ENCODE results near the gene USP13.
A peak's percentile ranks its signal among the peaks of the same experiment; 100 is the strongest.

USP13 gene

DNA sequence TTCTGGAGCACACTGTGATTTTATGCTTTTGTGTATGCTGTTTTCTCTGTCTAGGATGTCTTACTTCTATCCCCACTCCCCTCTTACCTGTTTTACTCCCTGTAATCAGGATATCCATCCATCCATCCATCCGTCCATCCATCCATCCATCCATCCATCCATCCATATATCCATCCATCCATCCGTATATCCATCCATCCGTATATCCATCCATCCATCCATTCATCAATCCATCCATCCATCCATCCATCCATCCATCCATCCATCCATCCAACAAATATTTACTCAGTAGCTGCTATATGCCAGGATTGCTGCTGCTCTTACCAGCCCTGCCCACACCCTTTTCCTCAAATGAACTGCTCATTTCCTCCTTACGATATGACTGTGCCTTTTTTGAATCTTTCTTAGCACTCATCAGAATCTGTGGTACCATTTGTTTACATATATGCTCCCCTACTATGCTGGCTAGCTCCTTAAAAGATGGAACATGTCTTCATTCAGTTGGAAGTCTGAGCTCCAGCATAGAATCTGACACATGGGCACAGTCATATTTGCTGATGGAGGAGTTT is 35.2 kb downstream of the USP13 start:
- Mint-ChIP-seq H3K27me3 (no peaks in the 10 kb centered on the region), H3K4me1 (no peaks in the 10 kb centered on the region), H3K36me3 (ENCODE audit: insufficient read depth) (peaks cover 6% of the 10 kb centered on the region), H3K27ac (ENCODE audit: low read depth) (no peak overlapping the region), H3K9me3 (no peaks in the 10 kb centered on the region), H3K4me3 (no peak overlapping the region)
- DNase-seq (ENCODE audit: low spot score in 2 of 2) (no peak), ATAC-seq (replicated peaks; ENCODE audit: extremely low read depth, poor library complexity, severe bottlenecking) (no peak)

DNA sequence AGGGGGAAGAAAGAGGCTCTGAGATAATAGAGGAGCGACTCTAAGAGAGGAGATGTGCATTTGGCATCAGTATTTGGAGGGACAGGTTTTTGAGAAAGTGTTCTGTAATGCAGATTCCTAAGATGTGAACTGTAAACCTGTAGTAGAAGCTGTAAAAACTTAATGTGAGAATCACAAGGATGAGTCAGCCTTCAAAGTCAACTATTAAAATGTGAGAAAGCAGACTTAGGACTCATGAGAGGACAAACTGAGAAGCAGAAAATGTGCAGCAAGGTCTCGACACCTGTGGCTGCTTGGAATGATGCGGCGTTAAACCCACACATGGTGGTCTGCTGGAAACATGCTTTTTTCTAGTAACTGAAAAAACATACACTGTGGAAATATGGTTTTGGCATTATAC is 36.0 kb downstream of the USP13 start:
- Mint-ChIP-seq H3K27me3 (no peaks in the 10 kb centered on the region), H3K36me3 (ENCODE audit: insufficient read depth) (peaks cover 6% of the 10 kb centered on the region), H3K9me3 (no peaks in the 10 kb centered on the region), H3K4me3 (no peak overlapping the region), H3K4me1 (no peaks in the 10 kb centered on the region), H3K27ac (ENCODE audit: low read depth) (no peak overlapping the region)
- DNase-seq (ENCODE audit: low spot score in 2 of 2) = no peak
- no peak for ATAC-seq (replicated peaks; ENCODE audit: extremely low read depth, poor library complexity, severe bottlenecking)

DNA sequence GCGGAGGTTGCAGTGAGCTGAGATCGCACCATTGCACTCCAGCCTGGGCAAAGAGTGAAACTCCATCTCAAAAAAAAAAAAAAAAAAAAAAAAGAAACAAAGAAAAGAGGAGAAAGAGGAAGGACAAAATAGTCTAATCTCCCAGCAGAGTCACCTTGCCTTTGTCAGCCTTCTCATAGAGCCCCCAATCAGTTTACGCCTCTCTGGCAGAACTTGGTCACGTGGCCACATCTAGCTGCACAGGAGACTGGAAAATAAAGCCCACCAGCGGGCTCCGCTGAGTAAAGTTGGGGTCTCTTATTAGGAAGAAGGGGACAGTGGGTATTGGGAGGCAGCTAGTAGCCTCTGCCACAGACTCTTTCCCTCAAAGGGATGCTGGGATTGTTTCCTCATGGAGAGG is 41.9 kb downstream of the USP13 start:
- no peak overlapping the region for H3K27ac Mint-ChIP-seq (ENCODE audit: low read depth)
- no peak for ATAC-seq (replicated peaks; ENCODE audit: extremely low read depth, poor library complexity, severe bottlenecking)

DNA sequence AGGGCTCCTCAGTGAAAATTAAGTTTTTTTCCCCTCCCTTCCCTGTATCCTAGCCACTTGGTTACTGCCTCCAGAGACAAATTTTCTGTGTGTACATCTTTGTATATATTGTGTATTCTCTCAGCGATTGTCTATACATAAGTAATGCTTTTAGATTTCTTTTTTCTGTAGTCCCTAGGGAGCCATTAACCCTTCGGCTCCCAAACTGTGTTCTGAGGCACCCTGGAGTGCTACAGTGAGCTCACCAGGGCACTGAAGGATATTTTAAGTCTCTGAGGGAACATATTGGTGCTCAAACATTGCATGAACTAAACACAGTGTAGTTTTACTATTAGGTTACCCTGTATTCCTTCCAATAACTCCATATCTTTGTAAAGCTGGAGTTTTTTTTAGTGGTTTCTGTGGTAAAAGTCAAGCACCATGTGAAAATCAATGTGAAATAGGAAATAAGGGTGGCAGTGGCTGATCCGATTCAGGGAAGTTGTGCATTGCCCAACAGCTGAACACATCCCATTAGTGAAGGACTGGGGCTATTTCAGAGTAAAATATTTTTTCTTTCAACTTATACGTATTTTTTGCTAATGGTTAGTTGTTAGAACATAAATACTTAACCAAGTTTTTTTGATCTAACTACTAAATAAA is 43.0 kb downstream of the USP13 start:
- DNase-seq (ENCODE audit: low spot score in 2 of 2) = no peak
- Mint-ChIP-seq H3K4me1 (no peaks in the 10 kb centered on the region), H3K9me3 (no peaks in the 10 kb centered on the region), H3K4me3 (no peak overlapping the region), H3K27ac (ENCODE audit: low read depth) (no peak overlapping the region), H3K27me3 (no peaks in the 10 kb centered on the region), H3K36me3 (ENCODE audit: insufficient read depth) (peaks cover 6% of the 10 kb centered on the region)
- no peak for ATAC-seq (replicated peaks; ENCODE audit: extremely low read depth, poor library complexity, severe bottlenecking)

More for the DNA sequence above, 41.9 kb downstream of the USP13 start:
- DNase-seq (ENCODE audit: low spot score in 2 of 2) = no peak
- H3K4me3 Mint-ChIP-seq = no peak overlapping the region
- no peaks in the 10 kb centered on the region for H3K27me3 Mint-ChIP-seq
- peaks cover 4% of the 10 kb centered on the region for H3K36me3 Mint-ChIP-seq (ENCODE audit: insufficient read depth)
- H3K4me1 Mint-ChIP-seq = no peaks in the 10 kb centered on the region
- H3K9me3 Mint-ChIP-seq = no peaks in the 10 kb centered on the region

DNA sequence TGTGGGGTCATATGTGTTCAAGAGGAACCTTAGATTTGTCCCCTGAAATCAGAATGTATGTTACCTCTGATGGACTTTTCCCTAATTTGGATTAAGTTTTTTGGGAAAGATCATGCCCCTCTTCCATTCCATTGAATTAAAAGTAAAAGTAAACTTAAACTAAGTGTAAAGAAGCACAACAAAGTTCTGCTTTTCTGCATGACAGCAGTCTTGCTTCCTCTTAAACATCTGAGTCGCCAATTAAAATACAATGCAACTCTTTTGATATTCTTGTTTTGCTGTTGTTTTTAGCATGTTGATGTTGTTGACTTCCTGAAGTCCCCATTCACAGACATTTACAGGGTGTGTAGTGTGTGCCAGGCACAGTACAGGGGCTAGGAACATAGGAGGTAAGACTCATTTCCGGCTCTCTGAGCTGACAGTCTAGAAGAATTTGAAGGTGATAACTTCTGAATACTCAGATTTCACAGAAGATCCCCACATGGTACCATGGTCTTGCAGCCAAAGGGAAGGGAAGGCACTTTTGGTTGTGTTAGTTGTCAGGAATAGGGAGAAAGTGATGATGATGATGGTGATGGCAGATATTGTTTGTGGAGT is 45.0 kb downstream of the USP13 start:
- H3K4me1 Mint-ChIP-seq = peaks cover 4% of the 10 kb centered on the region
- ATAC-seq (replicated peaks; ENCODE audit: extremely low read depth, poor library complexity, severe bottlenecking) = no peak

DNA sequence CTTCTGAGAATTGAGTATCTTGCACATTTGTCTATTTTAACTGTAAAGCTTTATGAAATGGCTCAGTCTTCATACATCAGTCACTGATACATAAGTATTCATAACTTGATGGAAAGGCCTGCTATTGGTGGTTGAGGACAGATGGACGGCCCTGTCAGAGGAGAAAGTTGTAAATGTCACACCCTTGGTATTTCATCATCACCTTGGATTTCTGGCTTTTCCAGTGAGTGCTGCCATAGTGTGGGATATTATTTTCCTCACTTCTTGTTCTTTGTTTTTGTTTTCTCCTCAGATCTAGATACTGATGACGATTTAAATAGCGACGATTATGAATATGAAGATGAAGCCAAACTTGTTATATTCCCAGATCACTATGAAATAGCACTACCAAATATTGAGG is 47.9 kb downstream of the USP13 start:
- Mint-ChIP-seq H3K36me3 (ENCODE audit: insufficient read depth) (peaks cover 8% of the 10 kb centered on the region), H3K27ac (ENCODE audit: low read depth) (no peak overlapping the region), H3K9me3 (no peaks in the 10 kb centered on the region), H3K4me3 (no peak overlapping the region), H3K4me1 (peaks cover 4% of the 10 kb centered on the region), H3K27me3 (no peaks in the 10 kb centered on the region)
- DNase-seq (ENCODE audit: low spot score in 2 of 2) (no peak), ATAC-seq (replicated peaks; ENCODE audit: extremely low read depth, poor library complexity, severe bottlenecking) (no peak)

More for the DNA sequence above, 45.0 kb downstream of the USP13 start:
- no peak overlapping the region for H3K4me3 Mint-ChIP-seq
- H3K27ac Mint-ChIP-seq (ENCODE audit: low read depth) = no peak overlapping the region
- no peaks in the 10 kb centered on the region for H3K9me3 Mint-ChIP-seq
- no peaks in the 10 kb centered on the region for H3K27me3 Mint-ChIP-seq
- peaks cover 9% of the 10 kb centered on the region for H3K36me3 Mint-ChIP-seq (ENCODE audit: insufficient read depth)
- DNase-seq (ENCODE audit: low spot score in 2 of 2) = no peak

DNA sequence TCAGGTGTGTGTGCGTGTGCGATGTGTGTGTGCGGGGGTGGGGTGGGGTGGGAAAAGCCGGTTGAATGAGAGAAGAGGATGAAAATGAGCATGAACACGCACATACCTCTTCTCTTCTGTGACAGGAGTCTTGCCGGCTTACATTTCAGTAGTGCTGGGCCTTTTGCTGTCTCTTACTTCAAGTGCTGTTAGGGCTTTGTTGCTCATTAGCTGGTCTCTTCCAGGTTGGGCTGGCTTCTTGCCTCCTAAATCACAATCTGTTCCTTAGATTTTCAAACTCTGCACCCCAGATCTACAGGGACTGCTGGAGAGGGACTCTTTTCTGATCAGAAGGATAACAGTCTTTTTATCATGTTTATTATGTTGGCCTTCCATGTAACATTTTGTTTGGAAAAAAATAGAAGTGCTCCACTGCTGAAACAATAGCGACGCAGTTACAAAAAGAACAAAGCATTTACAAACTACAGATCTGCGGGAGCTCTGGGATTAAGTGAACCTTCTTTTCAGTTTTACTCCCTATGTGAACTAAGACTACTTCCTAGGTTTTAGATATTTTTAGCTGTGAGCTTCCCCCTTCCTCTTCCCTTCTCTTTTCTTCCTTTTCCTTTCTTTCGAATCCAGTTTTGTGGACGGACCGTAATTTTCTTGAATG is 48.5 kb downstream of the USP13 start:
- Mint-ChIP-seq H3K4me3 (no peak overlapping the region), H3K36me3 (ENCODE audit: insufficient read depth) (peaks cover 8% of the 10 kb centered on the region), H3K4me1 (peaks cover 4% of the 10 kb centered on the region), H3K27ac (ENCODE audit: low read depth) (no peak overlapping the region), H3K9me3 (no peaks in the 10 kb centered on the region), H3K27me3 (no peaks in the 10 kb centered on the region)
- DNase-seq (ENCODE audit: low spot score in 2 of 2) = no peak
- no peak for ATAC-seq (replicated peaks; ENCODE audit: extremely low read depth, poor library complexity, severe bottlenecking)

DNA sequence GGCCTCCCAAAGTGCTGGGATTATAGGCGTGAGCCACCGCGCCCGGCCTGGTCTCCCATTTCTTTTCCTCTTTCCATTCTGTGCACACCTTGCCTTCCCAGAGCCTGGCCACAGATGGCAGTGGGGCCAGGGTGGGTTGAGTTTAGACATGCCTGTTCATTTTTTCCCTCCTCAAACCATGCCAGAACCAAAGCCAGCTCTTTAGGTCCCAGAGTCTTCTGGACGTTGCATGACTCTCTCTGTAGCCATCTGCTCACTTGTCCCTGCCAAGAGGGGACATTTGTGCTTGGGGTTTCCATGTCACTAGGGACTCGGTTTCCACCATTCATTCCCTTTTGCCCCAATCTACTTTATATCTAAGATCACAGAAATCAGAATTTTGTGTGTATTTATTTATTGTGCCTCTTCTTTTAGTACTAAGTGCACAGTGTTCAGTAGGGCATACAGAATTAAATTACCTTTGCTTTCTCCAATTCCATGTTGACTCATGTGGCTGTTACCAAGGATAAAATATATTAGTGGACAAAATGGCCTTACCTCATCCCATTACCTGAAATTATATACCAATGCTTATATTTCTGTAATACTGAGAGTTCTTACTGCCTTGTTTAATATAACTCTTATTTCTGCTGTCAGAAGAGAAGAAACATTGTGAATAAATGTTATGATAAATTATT is 49.6 kb downstream of the USP13 start:
- H3K4me1 Mint-ChIP-seq = peaks cover 4% of the 10 kb centered on the region
- H3K36me3 Mint-ChIP-seq (ENCODE audit: insufficient read depth) = peaks cover 10% of the 10 kb centered on the region
- no peaks in the 10 kb centered on the region for H3K9me3 Mint-ChIP-seq
- ATAC-seq (replicated peaks; ENCODE audit: extremely low read depth, poor library complexity, severe bottlenecking) (no peak), DNase-seq (ENCODE audit: low spot score in 2 of 2) (no peak)
- H3K27me3 Mint-ChIP-seq = no peaks in the 10 kb centered on the region
- no peak overlapping the region for H3K4me3 Mint-ChIP-seq
- H3K27ac Mint-ChIP-seq (ENCODE audit: low read depth) = peak overlapping the region; percentile 61

DNA sequence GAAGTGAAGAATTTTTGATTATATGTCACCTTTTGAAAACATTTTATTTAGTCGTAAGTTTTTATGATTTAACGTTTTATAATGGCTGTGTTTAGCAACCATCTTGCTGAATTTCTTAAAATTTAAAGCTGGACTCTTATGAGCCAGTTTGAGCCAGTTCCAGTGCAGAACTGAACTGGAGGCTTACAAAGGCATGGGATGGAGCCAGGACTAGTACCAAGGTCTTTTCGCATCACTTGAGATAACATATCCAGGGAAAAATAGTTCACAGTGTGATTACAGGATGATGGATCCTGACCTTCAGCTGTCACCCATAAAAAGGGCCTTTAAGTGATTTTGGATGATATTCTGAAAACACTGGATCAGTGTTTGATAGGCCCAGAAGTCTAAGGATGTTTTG is 51.0 kb downstream of the USP13 start:
- no peaks in the 10 kb centered on the region for H3K27me3 Mint-ChIP-seq
- peaks cover 14% of the 10 kb centered on the region for H3K36me3 Mint-ChIP-seq (ENCODE audit: insufficient read depth)
- H3K4me1 Mint-ChIP-seq = peaks cover 4% of the 10 kb centered on the region
- DNase-seq (ENCODE audit: low spot score in 2 of 2) (no peak), ATAC-seq (replicated peaks; ENCODE audit: extremely low read depth, poor library complexity, severe bottlenecking) (no peak)
- H3K9me3 Mint-ChIP-seq = no peaks in the 10 kb centered on the region
- H3K27ac Mint-ChIP-seq (ENCODE audit: low read depth) = no peak overlapping the region
- no peak overlapping the region for H3K4me3 Mint-ChIP-seq

DNA sequence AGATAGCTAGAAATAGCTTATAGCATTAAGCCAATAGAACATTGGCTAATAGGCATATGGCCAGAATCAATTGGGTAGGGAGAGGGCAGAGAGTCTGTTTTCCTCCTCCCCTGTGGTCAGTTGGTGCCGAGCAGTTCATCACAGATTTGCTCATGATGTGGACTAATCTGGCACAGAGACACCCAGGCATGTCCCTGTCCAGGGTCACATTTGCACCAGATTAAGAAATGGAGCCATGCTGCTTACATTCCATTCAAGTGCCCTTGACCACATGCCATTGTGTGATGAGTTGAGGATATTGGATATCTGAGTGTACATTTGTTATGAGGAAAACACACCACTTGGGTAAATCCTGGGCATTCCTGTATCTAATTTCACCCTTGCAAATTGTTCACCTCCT is 53.4 kb downstream of the USP13 start:
- Mint-ChIP-seq H3K27me3 (no peaks in the 10 kb centered on the region), H3K36me3 (ENCODE audit: insufficient read depth) (peaks cover 14% of the 10 kb centered on the region), H3K27ac (ENCODE audit: low read depth) (no peak overlapping the region), H3K9me3 (no peaks in the 10 kb centered on the region), H3K4me1 (peaks cover 4% of the 10 kb centered on the region), H3K4me3 (no peak overlapping the region)
- ATAC-seq (replicated peaks; ENCODE audit: extremely low read depth, poor library complexity, severe bottlenecking) (no peak), DNase-seq (ENCODE audit: low spot score in 2 of 2) (no peak)

DNA sequence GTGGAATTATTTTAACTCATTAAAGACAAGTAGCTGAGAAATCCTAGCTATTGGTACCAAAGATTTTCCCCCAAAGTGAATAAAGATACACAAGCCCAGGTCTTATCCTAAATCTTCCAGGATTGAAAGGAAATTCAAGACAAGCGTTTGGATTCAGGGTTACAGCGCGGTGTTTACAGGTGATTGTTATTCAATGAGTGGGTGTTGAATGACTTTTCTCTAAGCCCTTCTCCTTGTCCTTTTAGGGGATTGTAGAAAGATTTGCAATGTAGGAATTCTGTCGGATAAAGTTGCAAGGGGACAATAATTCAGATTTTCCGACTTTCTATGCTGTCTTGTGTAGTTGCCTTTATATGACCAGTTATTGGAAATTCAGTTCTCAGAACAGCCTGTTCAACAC is 57.2 kb downstream of the USP13 start:
- ATAC-seq (replicated peaks; ENCODE audit: extremely low read depth, poor library complexity, severe bottlenecking) (no peak), DNase-seq (ENCODE audit: low spot score in 2 of 2) (no peak)
- H3K4me1 Mint-ChIP-seq = no peaks in the 10 kb centered on the region
- no peaks in the 10 kb centered on the region for H3K27me3 Mint-ChIP-seq
- peaks cover 9% of the 10 kb centered on the region for H3K36me3 Mint-ChIP-seq (ENCODE audit: insufficient read depth)
- H3K9me3 Mint-ChIP-seq = no peaks in the 10 kb centered on the region
- H3K4me3 Mint-ChIP-seq = no peak overlapping the region
- no peak overlapping the region for H3K27ac Mint-ChIP-seq (ENCODE audit: low read depth)

DNA sequence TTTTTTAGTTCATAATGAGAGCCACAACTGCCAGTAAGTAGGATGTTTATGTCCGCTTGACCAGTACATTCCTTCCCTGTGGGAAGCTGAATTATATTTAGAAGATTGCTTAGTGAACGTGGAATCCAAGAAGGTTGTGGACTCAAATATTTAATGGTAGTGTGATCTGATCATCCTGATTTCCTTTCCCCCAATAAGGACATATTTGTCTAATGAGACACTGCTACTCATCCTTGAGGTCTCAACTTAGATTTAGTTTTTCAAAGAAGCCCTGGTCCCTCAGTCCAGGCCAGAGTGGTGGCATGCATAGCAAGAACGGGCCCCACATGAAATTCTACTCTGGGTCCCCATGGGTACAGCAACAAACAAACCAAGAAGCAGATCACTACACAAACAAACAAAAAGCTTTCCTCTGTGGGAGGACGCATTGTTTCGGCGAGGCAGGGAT is 60.8 kb downstream of the USP13 start:
- ATAC-seq (replicated peaks; ENCODE audit: extremely low read depth, poor library complexity, severe bottlenecking) (no peak), DNase-seq (ENCODE audit: low spot score in 2 of 2) (no peak)
- no peaks in the 10 kb centered on the region for H3K9me3 Mint-ChIP-seq
- no peaks in the 10 kb centered on the region for H3K27me3 Mint-ChIP-seq
- no peaks in the 10 kb centered on the region for H3K4me1 Mint-ChIP-seq
- H3K27ac Mint-ChIP-seq (ENCODE audit: low read depth) = no peak overlapping the region
- peaks cover 3% of the 10 kb centered on the region for H3K36me3 Mint-ChIP-seq (ENCODE audit: insufficient read depth)
- H3K4me3 Mint-ChIP-seq = no peak overlapping the region

Data from central memory CD8-positive, alpha-beta T cell (primary cell).